Neuronal stem cell (in vitro differentiated cells): Measurements from ENCODE around the gene OR10AD1.

Experiments used
- DNase-seq: peaks from one replicate; pipeline ENCODE4 v3.0.0-alpha.2; 2013; ENCODE audit warnings: low spot score
- H2AFZ ChIP-seq: one replicate; pipeline ENCODE4 v1.6.1; 2013; ENCODE audit warnings: mild to moderate bottlenecking, low read length, inconsistent platforms
- H2AK5ac ChIP-seq: 2 replicates; pipeline ENCODE4 v1.6.1; 2013; ENCODE audit warnings: low read depth, mild to moderate bottlenecking, inconsistent platforms, low read length, moderate library complexity, mixed read lengths
- H2BK120ac ChIP-seq: 2 replicates; pipeline ENCODE4 v1.6.1; 2013; ENCODE audit warnings: low read depth, mild to moderate bottlenecking, inconsistent platforms, low read length, moderate library complexity, mixed read lengths
- H2BK12ac ChIP-seq: one replicate; pipeline ENCODE4 v1.6.1; 2013; ENCODE audit warnings: low read length, inconsistent platforms
- H2BK15ac ChIP-seq: 2 replicates; pipeline ENCODE4 v1.6.1; 2013; ENCODE audit warnings: mild to moderate bottlenecking, low read length, inconsistent platforms, mixed read lengths
- H2BK5ac ChIP-seq: one replicate; pipeline ENCODE4 v1.6.1; 2013; ENCODE audit warnings: inconsistent platforms, mild to moderate bottlenecking, low read length, moderate library complexity
- H3K14ac ChIP-seq: one replicate; pipeline ENCODE4 v1.6.1; 2013; ENCODE audit warnings: low read length, inconsistent platforms
- H3K18ac ChIP-seq: 2 replicates; pipeline ENCODE4 v1.6.1; 2013; ENCODE audit warnings: low read length, inconsistent platforms
- H3K23ac ChIP-seq: 2 replicates; pipeline ENCODE4 v1.6.1; 2013; ENCODE audit warnings: low read depth, mild to moderate bottlenecking, mixed read lengths, low read length, inconsistent platforms; ENCODE audit not compliant: poor library complexity
- H3K27ac ChIP-seq: replicated peaks from 3 replicates; pipeline ENCODE4 v1.5.1; 2013; ENCODE audit warnings: low read length, inconsistent platforms
- H3K27me3 ChIP-seq, 3 experiments: 2 replicates each; pipeline ENCODE4 v1.6.1; 2013; ENCODE audit warnings: low read length in 3 of 3, mild to moderate bottlenecking in 2 of 3, inconsistent platforms in 1 of 3, low read depth in 1 of 3, mixed read lengths in 1 of 3, moderate library complexity in 1 of 3; ENCODE audit not compliant: control insufficient read depth in 3 of 3, insufficient read depth in 3 of 3
- H3K36me3 ChIP-seq, 2 donors: replicated peaks in 1 of 2; 2 replicates each; pipeline ENCODE4 v1.6.1; 2013; ENCODE audit warnings: low read length in 2 of 2; ENCODE audit not compliant: control insufficient read depth in 2 of 2, insufficient read depth in 2 of 2
- H3K4ac ChIP-seq: 2 replicates; pipeline ENCODE4 v1.6.1; 2013; ENCODE audit warnings: inconsistent platforms, mild to moderate bottlenecking, low read length, moderate library complexity
- H3K4me1 ChIP-seq, 2 donors: 1 replicate in 1 of 2; 2 replicates in 1 of 2; pipeline ENCODE4 v1.6.1; 2013; ENCODE audit warnings: low read length in 2 of 2, low read depth in 1 of 2; ENCODE audit not compliant: control insufficient read depth in 2 of 2, insufficient read depth in 1 of 2
- H3K4me2 ChIP-seq: one replicate; pipeline ENCODE4 v1.6.1; 2013; ENCODE audit warnings: mild to moderate bottlenecking, low read length, inconsistent platforms; ENCODE audit not compliant: insufficient read depth, poor library complexity, severe bottlenecking
- H3K4me3 ChIP-seq, 2 donors: 2 replicates each; pipeline ENCODE4 v1.5.1; 2013; ENCODE audit warnings: low read length in 2 of 2, mild to moderate bottlenecking in 2 of 2, inconsistent platforms in 1 of 2, moderate library complexity in 1 of 2
- H3K79me1 ChIP-seq: one replicate; pipeline ENCODE4 v1.6.1; 2013; ENCODE audit warnings: low read depth, mild to moderate bottlenecking, inconsistent platforms, low read length, moderate library complexity
- H3K9ac ChIP-seq: one replicate; pipeline ENCODE4 v1.6.1; 2013; ENCODE audit warnings: mild to moderate bottlenecking, low read depth, low read length, inconsistent platforms; ENCODE audit not compliant: poor library complexity
- H3K9me3 ChIP-seq, 2 donors: replicated peaks in 1 of 2; 2 replicates each; pipeline versions ENCODE3 to v1.6.1; 2013; ENCODE audit warnings: low read length in 2 of 2, mild to moderate bottlenecking in 2 of 2, inconsistent platforms in 1 of 2, low read depth in 1 of 2, mixed read lengths in 1 of 2, moderate library complexity in 1 of 2; ENCODE audit not compliant: control insufficient read depth in 2 of 2, insufficient read depth in 1 of 2
- H4K8ac ChIP-seq: one replicate; pipeline ENCODE4 v1.6.1; 2013; ENCODE audit warnings: low read depth, mild to moderate bottlenecking, inconsistent platforms, low read length, moderate library complexity
- H4K91ac ChIP-seq: one replicate; pipeline ENCODE4 v1.6.1; 2013; ENCODE audit warnings: low read length, low read depth, mild to moderate bottlenecking, inconsistent platforms; ENCODE audit not compliant: poor library complexity
- WGBS, 2 donors: extraction: QIAGEN DNeasy Blood & Tissue Kit; methylation state at CpG; one replicate each; pipeline ENCODE4 v1.1.7; 2013; ENCODE audit warnings: missing lambda C conversion rate in 2 of 2, mixed read lengths in 1 of 2; ENCODE audit not compliant: insufficient read length in 2 of 2, insufficient replicate concordance in 1 of 2; ENCODE audit errors: extremely low coverage in 2 of 2; 5-methylcytosine and 5-hydroxymethylcytosine counted together

OR10AD1 gene

DNA sequence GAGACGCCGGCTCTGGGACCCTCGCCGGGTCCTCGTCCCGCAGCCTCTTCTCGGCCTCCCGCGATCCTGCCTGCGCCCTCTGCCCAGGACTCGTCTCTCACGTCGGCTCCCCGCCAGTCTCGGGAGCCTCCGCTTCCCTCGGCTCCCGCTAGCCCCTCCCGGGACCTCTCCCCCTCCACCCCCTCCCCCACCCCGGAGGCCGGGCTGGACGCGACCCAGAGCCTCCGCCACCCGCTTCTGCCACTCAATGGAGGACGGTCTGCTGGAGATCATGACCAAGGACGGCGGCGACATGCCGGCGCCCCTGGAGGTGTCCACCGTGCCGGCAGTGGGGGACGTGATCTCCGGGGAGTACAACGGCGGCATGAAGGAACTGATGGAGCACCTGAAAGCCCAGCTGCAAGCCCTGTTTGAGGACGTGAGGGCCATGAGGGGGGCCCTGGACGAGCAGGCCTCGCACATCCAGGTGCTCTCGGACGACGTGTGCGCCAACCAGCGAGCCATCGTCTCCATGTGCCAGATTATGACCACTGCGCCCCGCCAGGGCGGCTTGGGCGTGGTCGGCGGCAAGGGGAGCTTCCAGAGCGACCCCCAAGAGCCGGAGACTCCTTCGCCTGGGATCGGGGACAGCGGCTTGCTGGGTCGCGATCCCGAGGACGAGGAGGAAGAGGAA, 19.1 kb downstream of the OR10AD1 start:
- H3K36me3 ChIP-seq, result no peaks in the 10 kb centered on the region
- no peaks in the 10 kb centered on the region for H3K79me1 ChIP-seq
- H3K4me3 ChIP-seq, result peak overlapping the region; percentile 65 to 95
- H2BK12ac ChIP-seq, result no peak overlapping the region
- no peaks in the 10 kb centered on the region for H3K9me3 ChIP-seq
- H3K4ac ChIP-seq, result no peak overlapping the region
- peak overlapping the region; percentile 53 for H2BK120ac ChIP-seq
- no peak overlapping the region for H4K8ac ChIP-seq
- no peak overlapping the region for H2BK15ac ChIP-seq
- H3K23ac ChIP-seq, result no peak overlapping the region
- no peak for DNase-seq
- peak overlapping the region; percentile 5 for H3K9ac ChIP-seq
- H3K18ac ChIP-seq, result peak overlapping the region; percentile 83
- peaks cover 0 to 21% (median 8%) of the 10 kb centered on the region in 3 experiments for H3K27me3 ChIP-seq
- H3K4me1 ChIP-seq, result peaks cover 15 to 23% of the 10 kb centered on the region in 2 donors
- H2AK5ac ChIP-seq, result no peak overlapping the region
- no peak overlapping the region for H3K27ac ChIP-seq
- H2BK5ac ChIP-seq, result peak overlapping the region; percentile 32
- H3K14ac ChIP-seq, result no peak overlapping the region
- H4K91ac ChIP-seq, result no peak overlapping the region
- no CpG with 5 or more reads among the region's 61 CpGs for WGBS, 2 donors
- peak overlapping the region; percentile 85 for H3K4me2 ChIP-seq
- peak overlapping the region; percentile 93 for H2AFZ ChIP-seq

DNA sequence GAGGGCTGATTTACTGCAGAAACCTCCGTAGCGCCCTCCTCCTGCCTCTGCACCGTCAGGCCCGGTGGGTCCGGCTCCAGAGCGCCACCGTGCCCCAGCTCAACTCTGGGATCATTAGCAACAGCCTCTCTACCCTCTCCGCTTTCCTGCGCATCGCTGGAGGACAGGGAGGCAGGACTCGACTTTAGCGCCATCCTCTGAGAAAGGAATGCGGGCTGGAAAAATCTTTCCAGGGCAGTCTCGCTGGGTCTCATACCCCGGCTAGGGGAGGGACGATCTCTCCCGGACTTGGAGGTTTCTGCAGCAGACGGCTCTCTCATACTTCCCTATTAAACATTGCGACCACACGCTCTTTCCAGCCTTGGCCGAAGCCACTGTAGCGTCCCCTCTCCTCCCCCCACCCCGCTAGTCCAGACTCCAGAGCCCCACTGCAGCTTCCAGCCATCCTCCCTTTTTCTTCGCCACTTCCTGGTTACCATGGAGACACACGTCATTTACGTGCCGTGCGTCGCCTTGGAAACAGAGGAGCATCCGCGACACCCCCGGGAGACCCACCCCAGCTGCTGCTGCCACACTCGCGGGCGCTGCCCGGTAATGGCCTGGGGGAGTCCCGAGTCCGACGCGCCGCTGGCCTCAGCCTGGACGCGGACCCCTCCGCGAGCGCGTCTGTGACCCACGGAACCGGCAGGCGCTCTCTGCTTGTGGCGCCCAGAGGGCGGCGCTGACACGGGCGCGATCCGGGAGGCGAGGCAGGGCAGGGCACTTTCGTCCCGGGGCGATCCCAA, 19.8 kb downstream of the OR10AD1 start, which contains the start of gene CCDC184:
Gene CCDC184 (plus strand): TSS at position 554 of the 785 bp plus-strand sequence. CDS start 479 bp downstream, outside the sequence.
- Histone ChIP-seq H2BK12ac (no peak within 1 kb of the TSS), H3K4me1 (peaks cover 15 to 23% of the 10 kb centered on the region in 2 donors), H3K36me3 (no peaks in the 10 kb centered on the region), H4K91ac (no peak within 1 kb of the TSS), H4K8ac (no peak within 1 kb of the TSS), H2BK5ac (peak within 1 kb of the TSS; percentile 32), H2AFZ (peak within 1 kb of the TSS; percentile 93), H2BK120ac (peak within 1 kb of the TSS; percentile 53), H3K27me3 (peaks cover 0 to 21% (median 8%) of the 10 kb centered on the region in 3 experiments), H3K23ac (no peak within 1 kb of the TSS), H3K79me1 (no peaks in the 10 kb centered on the region), H3K4me3 (peak within 1 kb of the TSS; percentile 65 to 95), H3K9me3 (no peaks in the 10 kb centered on the region), H3K27ac (peak within 1 kb of the TSS; percentile 84), H2AK5ac (peak within 1 kb of the TSS; percentile 21), H2BK15ac (no peak within 1 kb of the TSS), H3K9ac (peak within 1 kb of the TSS; percentile 27), H3K18ac (peak within 1 kb of the TSS; percentile 84), H3K4me2 (peak within 1 kb of the TSS; percentile 85), H3K4ac (no peak within 1 kb of the TSS), H3K14ac (no peak within 1 kb of the TSS)
- DNase-seq, result peak; percentile 86
- no CpG with 5 or more reads among the region's 61 CpGs for WGBS, 2 donors

DNA sequence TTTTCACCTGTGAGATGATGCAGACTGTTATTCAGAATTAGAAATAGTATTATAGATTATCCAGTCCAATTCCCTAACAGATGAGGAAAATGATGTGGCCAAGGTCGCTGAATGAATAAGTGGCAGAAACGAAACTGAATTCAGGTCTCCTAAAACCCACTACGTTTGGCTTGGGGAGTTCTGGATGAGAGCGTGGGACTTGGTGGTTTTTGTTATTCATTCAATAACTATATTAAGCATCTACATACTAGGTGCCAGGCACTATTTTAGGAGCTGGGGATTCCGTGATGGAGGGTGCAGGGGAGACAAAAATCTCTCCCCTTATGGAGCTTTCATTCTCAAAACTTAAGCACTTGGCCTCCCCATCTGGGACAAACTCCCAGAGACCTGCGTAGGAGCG, 20.5 kb downstream of the OR10AD1 start:
- Histone ChIP-seq H3K4me1 (peaks cover 15 to 23% of the 10 kb centered on the region in 2 donors), H3K4me2 (peak overlapping the region; percentile 85), H2AK5ac (no peak overlapping the region), H3K9ac (no peak overlapping the region), H3K79me1 (no peaks in the 10 kb centered on the region), H3K4ac (no peak overlapping the region), H2BK15ac (no peak overlapping the region), H2BK12ac (no peak overlapping the region), H3K4me3 (peak overlapping the region; percentile 65 to 95), H3K36me3 (no peaks in the 10 kb centered on the region), H4K91ac (no peak overlapping the region), H2AFZ (peak overlapping the region; percentile 93), H3K27ac (peak overlapping the region; percentile 84), H3K9me3 (no peaks in the 10 kb centered on the region), H2BK120ac (no peak overlapping the region), H3K27me3 (peaks cover 0 to 21% (median 8%) of the 10 kb centered on the region in 3 experiments), H3K23ac (no peak overlapping the region), H4K8ac (no peak overlapping the region), H3K18ac (peak overlapping the region; percentile 11), H3K14ac (no peak overlapping the region), H2BK5ac (no peak overlapping the region)
- DNase-seq, result no peak
- no CpG with 5 or more reads among the region's 7 CpGs for WGBS, 2 donors
